ENCODE results near the gene TM9SF1. TPM values are rescaled to one million over a fixed set of nuclear protein-coding genes. Genes with fewer than 3 reads are reported as not detected.

TM9SF1 gene
- total RNA-seq, 1 donor from 2014 or later, result 24.5 TPM

GRCh38 chr14:24232121-24232644, 36.9 kb upstream of the TM9SF1 start, which contains the start of gene NEDD8:
Gene NEDD8 (minus strand): TSS chr14:24232367. CDS start chr14:24232267, 100 bp downstream.
- ChIA-PET POLR2A (interaction anchor here (0.6 to 4.4 kb wide), 10 partner anchors 10 to 85 kb away, joined by 3 to 48 read pairs (median 6); partner anchors contain the start of genes CHMP4A, IRF9, MDP1 and PSME2), CTCF (no interaction called here)
- ATAC-seq (ENCODE audit: low read depth) (peak; percentile 88), DNase-seq (no peak)
- Mint-ChIP-seq H3K4me1 (peaks cover 43% of the 10 kb centered on the region), H3K27me3 (no peaks in the 10 kb centered on the region), H3K36me3 (ENCODE audit: low read depth) (peaks cover 47% of the 10 kb centered on the region), H3K4me3 (peak within 1 kb of the TSS; percentile 99), H3K27ac (peak within 1 kb of the TSS; percentile 94), H3K9me3 (no peaks in the 10 kb centered on the region)
- TF ChIP-seq, protein P1, sequence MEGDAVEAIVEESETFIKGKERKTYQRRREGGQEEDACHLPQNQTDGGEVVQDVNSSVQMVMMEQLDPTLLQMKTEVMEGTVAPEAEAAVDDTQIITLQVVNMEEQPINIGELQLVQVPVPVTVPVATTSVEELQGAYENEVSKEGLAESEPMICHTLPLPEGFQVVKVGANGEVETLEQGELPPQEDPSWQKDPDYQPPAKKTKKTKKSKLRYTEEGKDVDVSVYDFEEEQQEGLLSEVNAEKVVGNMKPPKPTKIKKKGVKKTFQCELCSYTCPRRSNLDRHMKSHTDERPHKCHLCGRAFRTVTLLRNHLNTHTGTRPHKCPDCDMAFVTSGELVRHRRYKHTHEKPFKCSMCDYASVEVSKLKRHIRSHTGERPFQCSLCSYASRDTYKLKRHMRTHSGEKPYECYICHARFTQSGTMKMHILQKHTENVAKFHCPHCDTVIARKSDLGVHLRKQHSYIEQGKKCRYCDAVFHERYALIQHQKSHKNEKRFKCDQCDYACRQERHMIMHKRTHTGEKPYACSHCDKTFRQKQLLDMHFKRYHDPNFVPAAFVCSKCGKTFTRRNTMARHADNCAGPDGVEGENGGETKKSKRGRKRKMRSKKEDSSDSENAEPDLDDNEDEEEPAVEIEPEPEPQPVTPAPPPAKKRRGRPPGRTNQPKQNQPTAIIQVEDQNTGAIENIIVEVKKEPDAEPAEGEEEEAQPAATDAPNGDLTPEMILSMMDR (IDR thresholded peaks at IDR 0.05), result no peak
- intact Hi-C loops (cut with micrococcal nuclease), result loop anchor here (1.0 to 5.0 kb wide), 9 partner anchors 10 to 199 kb away; partner anchors contain the start of genes DCAF11, DHRS1, IPO4 and MDP1

- peak overlapping the region; percentile 99 for H3K4me3 Mint-ChIP-seq
- POLR2A ChIA-PET, result interaction anchor here (0.6 to 4.4 kb wide), 10 partner anchors 11 to 90 kb away, joined by 3 to 48 read pairs (median 7); partner anchors contain the start of genes CHMP4A, EMC9, IPO4 and IRF9
- CTCF ChIA-PET, result interaction anchor here (0.9 to 1.0 kb wide), 3 partner anchors 70 to 200 kb away, joined by 3 read pairs; no protein-coding TSS in a partner anchor
Measured at GRCh38 chr14:24231263-24232120, 36.3 kb upstream of the TM9SF1 start.

DNA sequence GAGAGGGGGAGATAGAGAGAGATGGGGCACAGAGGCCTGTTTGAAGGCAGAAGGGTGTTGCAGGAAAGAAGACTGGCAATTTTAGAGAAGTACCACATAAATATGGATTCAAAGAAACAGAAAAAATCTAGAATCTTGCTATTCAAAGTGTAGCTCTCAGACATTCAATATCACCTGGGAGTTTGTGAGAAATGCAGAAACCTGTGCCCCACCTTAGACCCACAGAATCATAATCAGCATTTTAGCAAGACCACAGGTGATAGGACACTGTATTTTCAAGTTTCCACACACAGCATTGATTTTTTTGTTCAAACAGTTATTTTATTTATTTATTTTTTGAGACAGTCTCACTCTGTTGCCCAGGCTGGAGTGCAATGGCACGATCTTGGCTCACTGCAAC, 33.7 kb upstream of the TM9SF1 start:
- no peak overlapping the region for H3K4me3 Mint-ChIP-seq
- H3K27ac Mint-ChIP-seq, result no peak overlapping the region
- POLR2A ChIA-PET, result interaction anchor here (0.6 to 1.5 kb wide), 4 partner anchors 10 to 71 kb away, joined by 3 to 6 read pairs (median 4); partner anchors contain the start of genes DHRS1 and NOP9
- TF ChIP-seq, protein P1 (IDR thresholded peaks at IDR 0.05), result no peak
- H3K27me3 Mint-ChIP-seq, result no peaks in the 10 kb centered on the region
- DNase-seq, result no peak
- peaks cover 35% of the 10 kb centered on the region for H3K4me1 Mint-ChIP-seq
- intact Hi-C loops (cut with micrococcal nuclease), result no loop called here
- peaks cover 36% of the 10 kb centered on the region for H3K36me3 Mint-ChIP-seq (ENCODE audit: low read depth)
- no peak for ATAC-seq (ENCODE audit: low read depth)
- no peaks in the 10 kb centered on the region for H3K9me3 Mint-ChIP-seq
- CTCF ChIA-PET, result interaction anchor here (1.9 kb wide), 1 partner anchor 103 kb away, joined by 4 read pairs; no protein-coding TSS in a partner anchor

More at GRCh38 chr14:24231263-24232120, 36.3 kb upstream of the TM9SF1 start:
- Mint-ChIP-seq H3K36me3 (ENCODE audit: low read depth) (peaks cover 44% of the 10 kb centered on the region), H3K9me3 (no peaks in the 10 kb centered on the region), H3K27ac (peak overlapping the region; percentile 94), H3K27me3 (no peaks in the 10 kb centered on the region), H3K4me1 (peaks cover 45% of the 10 kb centered on the region)
- DNase-seq, result no peak
- ATAC-seq (ENCODE audit: low read depth), result no peak
- intact Hi-C loops (cut with micrococcal nuclease), result loop anchor here (1.0 to 5.0 kb wide), 9 partner anchors 11 to 200 kb away; partner anchors contain the start of genes DCAF11, DHRS1, IPO4 and MDP1
- TF ChIP-seq, protein P1 (IDR thresholded peaks at IDR 0.05), result no peak

GRCh38 chr14:24226473-24226872, 31.2 kb upstream of the TM9SF1 start:
- H3K27me3 Mint-ChIP-seq, result no peaks in the 10 kb centered on the region
- no peak overlapping the region for H3K27ac Mint-ChIP-seq
- no peaks in the 10 kb centered on the region for H3K9me3 Mint-ChIP-seq
- peaks cover 26% of the 10 kb centered on the region for H3K36me3 Mint-ChIP-seq (ENCODE audit: low read depth)
- ATAC-seq (ENCODE audit: low read depth), result no peak
- TF ChIP-seq, protein P1 (IDR thresholded peaks at IDR 0.05), result no peak
- peaks cover 19% of the 10 kb centered on the region for H3K4me1 Mint-ChIP-seq
- DNase-seq, result no peak
- H3K4me3 Mint-ChIP-seq, result no peak overlapping the region
- intact Hi-C loops (cut with micrococcal nuclease), result no loop called here
- CTCF ChIA-PET, result interaction anchor here (2.0 kb wide), 1 partner anchor 82 kb away, joined by 5 read pairs; the partner anchor contains the start of gene CIDEB
- POLR2A ChIA-PET, result interaction anchor here (0.6 to 1.4 kb wide), 2 partner anchors 16 to 175 kb away, joined by 3 to 8 read pairs; partner anchors contain the start of gene TINF2

Data from activated B cell treated with CpG ODN at 0.5 μM for 24 hours (primary cell).